Mesenchymal stem cell (in vitro differentiated cells and primary cell): Measurements from ENCODE around the gene HIVEP3.
"Not testable (repeated sequence)": the region's sequence is repeated elsewhere in the genome, so short reads cannot be mapped to it uniquely, and the experiment has no call there.

Experiments
- DNase-seq: peaks from one replicate; pipeline ENCODE4 v3.0.0-alpha.2; 2013
- H2AFZ ChIP-seq: one replicate; pipeline ENCODE4 v1.6.1; 2013; ENCODE audit warnings: low read depth, mild to moderate bottlenecking, control low read depth, inconsistent platforms, low read length, moderate library complexity
- H2AK5ac ChIP-seq: 2 replicates; pipeline ENCODE4 v1.6.1; 2013; ENCODE audit warnings: low read length, moderate library complexity, mild to moderate bottlenecking, inconsistent platforms; ENCODE audit not compliant: severe bottlenecking
- H2BK120ac ChIP-seq: one replicate; pipeline ENCODE4 v1.6.1; 2013; ENCODE audit warnings: low read depth, mild to moderate bottlenecking, inconsistent platforms, low read length, moderate library complexity
- H2BK12ac ChIP-seq, 2 experiments: one replicate each; pipeline ENCODE4 v1.6.1; 2013; ENCODE audit warnings: inconsistent platforms in 2 of 2, low read length in 2 of 2, mild to moderate bottlenecking in 2 of 2, moderate library complexity in 2 of 2, control low read depth in 1 of 2
- H2BK15ac ChIP-seq: one replicate; pipeline ENCODE4 v1.6.1; 2013; ENCODE audit warnings: mild to moderate bottlenecking, low read depth, inconsistent platforms; ENCODE audit not compliant: poor library complexity, severe bottlenecking
- H2BK5ac ChIP-seq: 2 replicates; pipeline ENCODE4 v1.6.1; 2013; ENCODE audit warnings: low read depth, mild to moderate bottlenecking, low read length, control low read depth, inconsistent platforms; ENCODE audit not compliant: poor library complexity, severe bottlenecking
- H3K14ac ChIP-seq, 2 experiments: one replicate each; pipeline ENCODE4 v1.6.1; 2013; ENCODE audit warnings: inconsistent platforms in 2 of 2, low read length in 2 of 2, control low read depth in 1 of 2, mild to moderate bottlenecking in 1 of 2, moderate library complexity in 1 of 2
- H3K18ac ChIP-seq, 2 experiments: one replicate each; pipeline ENCODE4 v1.6.1; 2013; ENCODE audit warnings: inconsistent platforms in 2 of 2, low read length in 2 of 2, control low read depth in 1 of 2, low read depth in 1 of 2, mild to moderate bottlenecking in 1 of 2
- H3K23ac ChIP-seq, 2 experiments: one replicate each; pipeline ENCODE4 v1.6.1; 2013; ENCODE audit warnings: inconsistent platforms in 2 of 2, low read length in 2 of 2, mild to moderate bottlenecking in 2 of 2, moderate library complexity in 2 of 2, control low read depth in 1 of 2
- H3K27ac ChIP-seq: 2 replicates; pipeline ENCODE4 v1.5.1; 2013; ENCODE audit warnings: mild to moderate bottlenecking, moderate library complexity, low read length, control low read depth, inconsistent platforms; ENCODE audit not compliant: poor library complexity, severe bottlenecking
- H3K27me3 ChIP-seq, 2 experiments: 2 replicates each; pipeline versions ENCODE4 v1.6.1 to v1.7.0; 2013; ENCODE audit warnings: low read length in 2 of 2, mild to moderate bottlenecking in 2 of 2, moderate library complexity in 2 of 2, control low read depth in 1 of 2, inconsistent platforms in 1 of 2; ENCODE audit not compliant: control insufficient read depth in 1 of 2, insufficient read depth in 1 of 2
- H3K36me3 ChIP-seq, 2 experiments: 2 replicates each; pipeline versions ENCODE4 v1.6.1 to v1.7.0; 2013; ENCODE audit warnings: low read length in 2 of 2, control low read depth in 1 of 2, inconsistent platforms in 1 of 2, low read depth in 1 of 2, mild to moderate bottlenecking in 1 of 2; ENCODE audit not compliant: insufficient read depth in 2 of 2, control insufficient read depth in 1 of 2
- H3K4ac ChIP-seq, 2 experiments: one replicate each; pipeline ENCODE4 v1.6.1; 2013; ENCODE audit warnings: inconsistent platforms in 2 of 2, low read length in 2 of 2, mild to moderate bottlenecking in 2 of 2, moderate library complexity in 2 of 2, control low read depth in 1 of 2, low read depth in 1 of 2
- H3K4me1 ChIP-seq: 2 replicates; pipeline ENCODE4 v1.6.1; 2013; ENCODE audit warnings: low read depth, low read length, control low read depth; ENCODE audit not compliant: control insufficient read depth, insufficient read depth
- H3K4me2 ChIP-seq: 2 replicates; pipeline ENCODE4 v1.6.1; 2013; ENCODE audit warnings: low read length, mild to moderate bottlenecking, inconsistent platforms; ENCODE audit not compliant: poor library complexity, severe bottlenecking
- H3K4me3 ChIP-seq, 2 experiments: 2 replicates each; pipeline versions ENCODE4 v1.5.1 to v1.7.0; 2013; ENCODE audit warnings: low read length in 2 of 2, mild to moderate bottlenecking in 2 of 2, control low read depth in 1 of 2, low read depth in 1 of 2; ENCODE audit not compliant: insufficient read depth in 1 of 2
- H3K79me1 ChIP-seq: replicated peaks from 2 replicates; pipeline ENCODE4 v1.6.1; 2013; ENCODE audit warnings: mild to moderate bottlenecking, control low read depth, low read length, inconsistent platforms; ENCODE audit not compliant: poor library complexity, severe bottlenecking
- H3K9ac ChIP-seq: 2 replicates; pipeline ENCODE4 v1.7.0; 2013; ENCODE audit warnings: mild to moderate bottlenecking, low read length, moderate library complexity
- H3K9me3 ChIP-seq: 2 replicates; pipeline ENCODE4 v1.7.0; 2013; ENCODE audit warnings: mild to moderate bottlenecking, low read length; ENCODE audit not compliant: control insufficient read depth
- H4K8ac ChIP-seq: one replicate; pipeline ENCODE4 v1.6.1; 2013; ENCODE audit warnings: inconsistent platforms, mild to moderate bottlenecking, low read length, moderate library complexity
- H4K91ac ChIP-seq: one replicate; pipeline ENCODE4 v1.6.1; 2013; ENCODE audit warnings: mild to moderate bottlenecking, low read length, inconsistent platforms
- WGBS: methylation state at CpG from one replicate; pipeline ENCODE4 v1.1.7; 2013; ENCODE audit warnings: mixed read lengths; 5-methylcytosine and 5-hydroxymethylcytosine counted together

The HIVEP3 gene

GRCh38 chr1:41691966-41692365 is 226.8 kb downstream of the HIVEP3 start:
- H2AK5ac ChIP-seq, H3K36me3 ChIP-seq, H2AFZ ChIP-seq, H3K79me1 ChIP-seq, H3K4me3 ChIP-seq, H3K27ac ChIP-seq, H3K14ac ChIP-seq, H3K4ac ChIP-seq, H4K91ac ChIP-seq, H3K4me2 ChIP-seq, H4K8ac ChIP-seq, H3K18ac ChIP-seq, H2BK12ac ChIP-seq, H3K23ac ChIP-seq, H2BK5ac ChIP-seq, H2BK15ac ChIP-seq, H2BK120ac ChIP-seq, DNase-seq, H3K9ac ChIP-seq, H3K9me3 ChIP-seq, H3K4me1 ChIP-seq: not testable (repeated sequence)
- H3K27me3 ChIP-seq = peaks cover 0 to 13% of the 10 kb centered on the region in 2 experiments
- WGBS = 94% methylated on average over 10 of the region's 10 CpGs

DNA sequence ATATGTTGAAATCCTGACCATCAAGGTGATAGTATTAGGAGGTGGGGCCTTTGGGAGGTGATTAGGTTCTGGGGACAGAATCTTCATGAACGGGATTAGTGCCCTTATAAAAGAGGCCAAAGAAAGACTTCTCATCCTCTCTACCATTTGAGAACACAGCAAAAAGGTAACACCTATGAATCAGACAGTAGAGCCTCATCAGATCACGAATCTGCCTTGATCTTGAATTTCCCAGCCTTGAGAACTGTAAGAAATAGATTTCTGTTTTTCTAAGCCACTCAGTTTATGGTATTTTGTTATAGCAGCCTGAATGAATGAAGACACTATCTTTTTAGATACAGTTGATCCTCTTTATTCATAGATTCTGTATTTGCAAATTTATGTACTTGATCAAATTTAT is 227.3 kb downstream of the HIVEP3 start:
- H3K9me3 ChIP-seq = no peaks in the 10 kb centered on the region
- no peak overlapping the region for H3K4me3 ChIP-seq
- WGBS = no CpG with 5 or more reads among the region's 2 CpGs

DNA sequence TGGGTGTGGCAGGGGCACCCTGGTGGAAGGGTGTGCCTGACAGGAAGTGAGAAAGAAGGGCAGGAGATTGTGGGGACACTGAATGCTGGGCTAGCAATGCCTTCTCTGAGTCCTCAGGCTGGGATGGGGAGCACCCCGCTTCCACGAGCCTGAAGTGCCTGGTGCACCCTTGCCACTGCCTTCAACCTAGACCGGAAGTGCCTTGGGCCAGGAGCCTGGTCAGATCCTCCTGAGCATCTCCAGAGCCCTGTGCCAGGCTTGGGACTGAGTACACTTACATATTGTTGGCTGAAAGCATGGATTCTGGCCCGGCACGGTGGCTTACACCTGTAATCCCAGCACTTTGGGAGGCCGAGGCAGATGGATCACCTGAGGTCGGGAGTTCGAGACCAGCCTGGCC is 228.4 kb downstream of the HIVEP3 start:
- Histone ChIP-seq H3K4me1 (peaks cover 5% of the 10 kb centered on the region), H3K27me3 (peaks cover 0 to 13% of the 10 kb centered on the region in 2 experiments), H3K9me3 (no peaks in the 10 kb centered on the region), H2BK15ac (no peak overlapping the region), H3K79me1 (peaks cover 2% of the 10 kb centered on the region), H3K9ac (no peak overlapping the region), H4K91ac (no peak overlapping the region), H3K4me3 (no peak overlapping the region), H2AK5ac (no peak overlapping the region), H3K36me3 (no peaks in the 10 kb centered on the region), H4K8ac (no peak overlapping the region), H3K4me2 (no peak overlapping the region), H3K23ac (no peak overlapping the region), H2BK5ac (no peak overlapping the region), H2BK120ac (no peak overlapping the region), H2BK12ac (no peak overlapping the region), H3K18ac (no peak overlapping the region), H3K4ac (no peak overlapping the region), H3K14ac (no peak overlapping the region), H3K27ac (no peak overlapping the region), H2AFZ (no peak overlapping the region)
- no peak for DNase-seq
- 95% methylated on average over 8 of the region's 8 CpGs for WGBS

More for the DNA sequence above, 227.3 kb downstream of the HIVEP3 start:
- Histone ChIP-seq H3K36me3 (no peaks in the 10 kb centered on the region), H3K4me2 (no peak overlapping the region), H3K4ac (no peak overlapping the region), H4K91ac (no peak overlapping the region), H4K8ac (no peak overlapping the region), H3K27me3 (peaks cover 0 to 13% of the 10 kb centered on the region in 2 experiments), H2BK120ac (no peak overlapping the region), H2BK5ac (no peak overlapping the region), H2BK15ac (no peak overlapping the region), H3K27ac (no peak overlapping the region), H2AFZ (no peak overlapping the region), H3K18ac (no peak overlapping the region), H3K79me1 (peaks cover 3% of the 10 kb centered on the region), H3K4me1 (peaks cover 5% of the 10 kb centered on the region), H3K14ac (no peak overlapping the region), H2AK5ac (no peak overlapping the region), H3K9ac (no peak overlapping the region), H2BK12ac (no peak overlapping the region), H3K23ac (no peak overlapping the region)
- DNase-seq = no peak

DNA sequence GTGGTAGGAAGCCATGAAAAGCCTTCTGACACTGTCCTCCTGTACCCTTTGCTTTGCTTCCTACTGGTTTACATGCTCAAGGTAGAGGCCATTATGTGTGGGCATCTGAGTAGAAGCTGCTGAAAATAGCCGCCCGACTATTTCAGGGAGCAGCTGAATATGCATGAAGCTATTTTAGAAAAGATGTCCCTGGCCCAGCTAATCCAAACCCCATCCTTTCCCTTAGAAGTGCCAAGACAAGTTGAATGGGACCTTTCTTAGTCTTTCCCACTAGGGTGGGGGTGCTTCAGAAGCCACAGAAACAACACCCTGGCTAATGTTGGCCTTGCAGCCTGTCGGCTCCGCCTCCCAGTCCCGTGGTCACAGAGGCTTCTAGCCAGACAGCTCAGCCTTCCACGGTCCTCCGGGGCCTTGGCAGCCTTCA is 229.2 kb downstream of the HIVEP3 start:
- H3K36me3 ChIP-seq = no peaks in the 10 kb centered on the region
- no peak overlapping the region for H3K4ac ChIP-seq
- H2BK120ac ChIP-seq = no peak overlapping the region
- H3K4me3 ChIP-seq = no peak overlapping the region
- no peak overlapping the region for H3K18ac ChIP-seq
- no peaks in the 10 kb centered on the region for H3K9me3 ChIP-seq
- H3K79me1 ChIP-seq = no peaks in the 10 kb centered on the region
- H3K14ac ChIP-seq = no peak overlapping the region
- H4K8ac ChIP-seq = no peak overlapping the region
- no peak overlapping the region for H3K23ac ChIP-seq
- no peak for DNase-seq
- no peak overlapping the region for H3K9ac ChIP-seq
- H3K27me3 ChIP-seq = peaks cover 0 to 13% of the 10 kb centered on the region in 2 experiments
- no peak overlapping the region for H3K4me2 ChIP-seq
- H2BK5ac ChIP-seq = no peak overlapping the region
- no peak overlapping the region for H2BK12ac ChIP-seq
- no peak overlapping the region for H3K27ac ChIP-seq
- no peak overlapping the region for H2AK5ac ChIP-seq
- WGBS = 80% methylated on average over 7 of the region's 7 CpGs
- no peak overlapping the region for H2BK15ac ChIP-seq
- H2AFZ ChIP-seq = no peak overlapping the region
- H4K91ac ChIP-seq = no peak overlapping the region
- H3K4me1 ChIP-seq = peaks cover 3% of the 10 kb centered on the region
